Measurements from ENCODE around the gene TBC1D24. TPM values are rescaled to one million over a fixed set of nuclear protein-coding genes. Genes with fewer than 3 reads are reported as not detected.

Gene TBC1D24
- total RNA-seq, 1 experiment from 2014 or later, result 24.6 TPM

GRCh38 chr16:2519711-2520080 lies 44.8 kb downstream of the TBC1D24 start:
- CTCF ChIA-PET, result no interaction called here
- H3K27ac ChIP-seq (ENCODE audit: low read depth, low read length), result peak overlapping the region; percentile 42; the same call in 1 of the 2 replicates
- BruUV-seq (replicated peaks), result no TSS peak
- TF ChIP-seq FOSL1 (IDR thresholded peaks at IDR 0.05; ENCODE audit: low read depth), result no peak
- TF ChIP-seq CEBPB (IDR thresholded peaks at IDR 0.05; ENCODE audit: low read depth), result no peak
- no peak for TF ChIP-seq EZH2phosphoT487 (IDR thresholded peaks at IDR 0.05; ENCODE audit: borderline replicate concordance)
- TF ChIP-seq TCF7L2 (IDR thresholded peaks at IDR 0.05; ENCODE audit: borderline replicate concordance, extremely low read depth, insufficient read depth, insufficient read length), result no peak
- TF ChIP-seq CBX3 (IDR thresholded peaks at IDR 0.05; ENCODE audit: low read depth), result no peak
- TF ChIP-seq POLR2AphosphoS5 (IDR thresholded peaks at IDR 0.05; ENCODE audit: low read depth, low read length), result no peak
- no peak for TF ChIP-seq REST (IDR thresholded peaks at IDR 0.05; ENCODE audit: low read depth)
- TF ChIP-seq EGR1 (IDR thresholded peaks at IDR 0.05; ENCODE audit: low read depth), result no peak
- TF ChIP-seq ELF1 (IDR thresholded peaks at IDR 0.05; ENCODE audit: borderline replicate concordance, low read depth), result no peak
- no peak for TF ChIP-seq SP1 (IDR thresholded peaks at IDR 0.05; ENCODE audit: low read depth)
- TF ChIP-seq YY1 (IDR thresholded peaks at IDR 0.05; ENCODE audit: extremely low read depth, insufficient replicate concordance, low read depth, low read length), result no peak
- no peak for TF ChIP-seq ATF3 (IDR thresholded peaks at IDR 0.05)
- no peak for TF ChIP-seq MAX (IDR thresholded peaks at IDR 0.05)
- TF ChIP-seq JUND (IDR thresholded peaks at IDR 0.05), result no peak
- no peak for TF ChIP-seq SIN3A (IDR thresholded peaks at IDR 0.05; ENCODE audit: low read depth)
- TF ChIP-seq RAD21 (IDR thresholded peaks at IDR 0.05; ENCODE audit: low read depth), result no peak
- TF ChIP-seq ZNF274 (IDR thresholded peaks at IDR 0.05; ENCODE audit: low read depth, low read length), result no peak
- TF ChIP-seq POLR2A (IDR thresholded peaks at IDR 0.05; ENCODE audit: borderline replicate concordance, extremely low read depth, insufficient read depth, insufficient read length), result no peak
- TF ChIP-seq, protein P1, sequence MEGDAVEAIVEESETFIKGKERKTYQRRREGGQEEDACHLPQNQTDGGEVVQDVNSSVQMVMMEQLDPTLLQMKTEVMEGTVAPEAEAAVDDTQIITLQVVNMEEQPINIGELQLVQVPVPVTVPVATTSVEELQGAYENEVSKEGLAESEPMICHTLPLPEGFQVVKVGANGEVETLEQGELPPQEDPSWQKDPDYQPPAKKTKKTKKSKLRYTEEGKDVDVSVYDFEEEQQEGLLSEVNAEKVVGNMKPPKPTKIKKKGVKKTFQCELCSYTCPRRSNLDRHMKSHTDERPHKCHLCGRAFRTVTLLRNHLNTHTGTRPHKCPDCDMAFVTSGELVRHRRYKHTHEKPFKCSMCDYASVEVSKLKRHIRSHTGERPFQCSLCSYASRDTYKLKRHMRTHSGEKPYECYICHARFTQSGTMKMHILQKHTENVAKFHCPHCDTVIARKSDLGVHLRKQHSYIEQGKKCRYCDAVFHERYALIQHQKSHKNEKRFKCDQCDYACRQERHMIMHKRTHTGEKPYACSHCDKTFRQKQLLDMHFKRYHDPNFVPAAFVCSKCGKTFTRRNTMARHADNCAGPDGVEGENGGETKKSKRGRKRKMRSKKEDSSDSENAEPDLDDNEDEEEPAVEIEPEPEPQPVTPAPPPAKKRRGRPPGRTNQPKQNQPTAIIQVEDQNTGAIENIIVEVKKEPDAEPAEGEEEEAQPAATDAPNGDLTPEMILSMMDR (IDR thresholded peaks at IDR 0.05 in 2 of 3, conservative IDR thresholded peaks at IDR 0.05 in 1 of 3; ENCODE audit: borderline replicate concordance in 1 of 3, insufficient read depth in 1 of 3, low read depth in 2 of 3, low read length in 2 of 3), result no peak
- TF ChIP-seq ZFX (IDR thresholded peaks at IDR 0.05), result no peak
- no peaks in the 10 kb centered on the region for H3K9me2 ChIP-seq (ENCODE audit: insufficient read depth)
- ATAC-seq, result peak; percentile 2; the same call in 1 of the 2 replicates
- DNase-seq (ENCODE audit: low read depth, low spot score), result no peak
- intact Hi-C loops (cut with micrococcal nuclease), result no loop called here
- peaks cover 19 to 49% of the 10 kb centered on the region in 2 experiments for H3K4me1 ChIP-seq (ENCODE audit: control insufficient read depth in 1 of 2, insufficient read depth in 2 of 2, low read length in 2 of 2)
- H2AFZ ChIP-seq (ENCODE audit: low read depth, low read length, poor library complexity, severe bottlenecking), result no peak overlapping the region
- H3K36me3 ChIP-seq (ENCODE audit: control insufficient read depth in 1 of 2, insufficient read depth in 2 of 2, low read length in 2 of 2), result peaks cover 5 to 15% of the 10 kb centered on the region in 2 experiments; a peak in 1 of 4 replicates
- POLR2A ChIA-PET, result interaction anchor here (0.6 to 1.8 kb wide), 3 partner anchors 13 to 251 kb away, joined by 3 to 6 read pairs (median 4); partner anchors contain the start of gene PDPK1
- peaks cover 5% of the 10 kb centered on the region; the same call in 1 of the 2 replicates for H4K20me1 ChIP-seq (ENCODE audit: insufficient read depth)
- no peaks in the 10 kb centered on the region for H3K27me3 ChIP-seq (ENCODE audit: insufficient read depth, low read length)
- peaks cover 79% of the 10 kb centered on the region for H3K79me2 ChIP-seq (ENCODE audit: insufficient read depth, low read length)
- H3K9ac ChIP-seq (ENCODE audit: low read length), result peak overlapping the region; percentile 32
- no peak overlapping the region for H3K4me3 ChIP-seq (replicated peaks in 1 of 2; ENCODE audit: low read depth in 1 of 2, low read length in 2 of 2)
- H3K9me3 ChIP-seq (ENCODE audit: control insufficient read depth in 1 of 2, insufficient read depth in 1 of 2, low read depth in 1 of 2, low read length in 2 of 2), result no peaks in the 10 kb centered on the region
- RAD21 ChIA-PET (ENCODE audit: low non-redundant PET in 1 of 2, low total read pairs in 2 of 2, uncharacterized antibody in 2 of 2, unreplicated experiment in 2 of 2), result no interaction called here
- peak overlapping the region; percentile 36 for H3K4me2 ChIP-seq (ENCODE audit: low read length)
